HEK293T (cell line): ENCODE measurements around the gene TBC1D17.

ENCODE experiments used
- CTCF ChIA-PET: fragments of 350-600 bp; formaldehyde crosslinking; extraction: SDS; loops from one replicate; lab custom pipeline; 2021; ENCODE audit warnings: antibody characterized with exemption, inconsistent platforms; lab: Yijun Ruan, JAX
- POLR2A ChIA-PET: fragments of 350-600 bp; formaldehyde crosslinking; extraction: SDS; loops from one replicate; lab custom pipeline; 2020; ENCODE audit warnings: antibody characterized with exemption, inconsistent platforms; lab: Yijun Ruan, JAX
- DNase-seq: peaks from one replicate; pipeline ENCODE4 v3.0.0; 2012; ENCODE audit warnings: mixed read lengths; ENCODE audit errors: extremely low spot score
- ARNT ChIP-seq: fragments of 450-650 bp; IDR thresholded peaks from 2 replicates; pipeline ENCODE4 v1.6.1; 2017; ENCODE audit warnings: mild to moderate bottlenecking
- BHLHE40 ChIP-seq: fragments of 450-650 bp; IDR thresholded peaks from 2 replicates; pipeline ENCODE4 v1.6.1; 2016; ENCODE audit warnings: mild to moderate bottlenecking, moderate library complexity, borderline replicate concordance
- CTBP1 ChIP-seq: fragments of 450-650 bp; IDR thresholded peaks from 2 replicates; pipeline ENCODE4 v1.6.1; 2016; ENCODE audit warnings: borderline replicate concordance
- ELF4 ChIP-seq: fragments of 450-650 bp; IDR thresholded peaks from 2 replicates; pipeline ENCODE4 v1.6.1; 2017; ENCODE audit warnings: antibody characterized with exemption
- FOXA1 ChIP-seq: fragments of 450-650 bp; IDR thresholded peaks from 2 replicates; pipeline ENCODE4 v1.6.1; 2016; ENCODE audit warnings: mild to moderate bottlenecking
- FOXK2 ChIP-seq: fragments of 450-650 bp; IDR thresholded peaks from 2 replicates; pipeline ENCODE4 v1.6.1; 2016; ENCODE audit warnings: mild to moderate bottlenecking
- FOXM1 ChIP-seq: fragments of 450-650 bp; IDR thresholded peaks from 2 replicates; pipeline ENCODE4 v1.6.1; 2017; ENCODE audit warnings: mild to moderate bottlenecking, borderline replicate concordance
- HDGF ChIP-seq: fragments of 450-650 bp; IDR thresholded peaks from 2 replicates; pipeline ENCODE4 v1.6.1; 2017; ENCODE audit warnings: antibody characterized with exemption, borderline replicate concordance
- L3MBTL2 ChIP-seq: fragments of 450-650 bp; conservative IDR thresholded peaks from 2 replicates; pipeline ENCODE4 v1.6.1; 2016; ENCODE audit warnings: mild to moderate bottlenecking
- LEF1 ChIP-seq: fragments of 450-650 bp; IDR thresholded peaks from 2 replicates; pipeline ENCODE4 v1.6.1; 2017; ENCODE audit warnings: mild to moderate bottlenecking, borderline replicate concordance
- NFRKB ChIP-seq: fragments of 450-650 bp; IDR thresholded peaks from 2 replicates; pipeline ENCODE4 v1.6.1; 2016; ENCODE audit warnings: mild to moderate bottlenecking, moderate library complexity
- SP1 ChIP-seq: fragments of 450-650 bp; IDR thresholded peaks from 2 replicates; pipeline ENCODE4 v1.6.1; 2017
- SUZ12 ChIP-seq: fragments of 450-650 bp; IDR thresholded peaks from 2 replicates; pipeline ENCODE4 v1.6.1; 2016; ENCODE audit warnings: mild to moderate bottlenecking
- TARDBP ChIP-seq: fragments of 450-650 bp; IDR thresholded peaks from 2 replicates; pipeline ENCODE4 v1.6.1; 2016
- ZNF384 ChIP-seq: fragments of 450-650 bp; IDR thresholded peaks from 2 replicates; pipeline ENCODE4 v1.6.1; 2016
- TF ChIP-seq, protein P1 (sequence below): fragments of 450-650 bp; IDR thresholded peaks from 2 replicates; pipeline ENCODE4 v1.6.1; 2016

TBC1D17 gene

DNA sequence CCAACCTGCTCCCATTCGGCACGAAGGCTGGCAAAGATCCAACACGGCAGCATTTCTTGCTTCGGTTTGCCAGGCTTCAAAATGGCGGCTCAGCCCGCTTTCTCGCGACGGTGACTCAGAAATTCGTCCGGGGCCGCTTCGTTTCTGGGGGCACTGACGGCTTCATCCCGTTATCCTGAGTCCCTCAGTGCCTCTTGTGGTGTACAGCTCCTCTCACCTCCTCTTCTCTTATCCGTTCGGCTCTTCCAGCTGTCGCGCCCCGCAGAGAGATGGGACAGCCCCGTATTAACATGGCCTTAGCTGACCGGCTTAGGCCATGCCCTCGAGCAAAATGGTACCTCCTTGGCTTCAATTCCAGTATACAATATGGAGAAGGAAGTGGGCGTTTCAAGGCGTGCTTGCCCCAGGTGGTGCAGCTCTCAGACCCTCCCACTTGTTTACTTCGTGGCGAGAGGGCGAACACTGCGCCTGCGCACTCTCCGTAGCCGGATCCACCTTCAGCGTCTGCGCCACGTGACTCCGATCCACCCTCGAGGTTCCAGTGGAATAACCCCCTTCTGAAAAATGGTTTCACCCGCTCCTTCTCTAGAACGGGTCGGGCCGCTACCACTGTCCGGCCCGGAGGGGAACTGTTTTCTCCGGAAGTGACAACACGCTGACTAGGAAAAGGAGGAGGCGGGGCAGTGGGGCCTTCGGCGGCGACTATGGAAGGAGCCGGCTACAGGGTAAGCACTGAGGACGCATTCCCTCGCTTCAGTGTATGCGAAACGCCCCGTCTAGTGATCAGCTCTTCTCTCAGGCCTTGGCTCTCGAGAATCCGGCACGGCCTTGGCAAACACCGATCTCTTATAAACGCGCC lies at the start of gene TBC1D17, which contains the start of gene AKT1S1:
TSS of gene TBC1D17 (plus strand) at position 683 of the 859 bp plus-strand sequence. CDS start at position 705, 22 bp downstream.
TSS of gene AKT1S1 (minus strand) at position 336 of the 859 bp plus-strand sequence. CDS start 4,060 bp downstream, outside the sequence.
- peak; percentile 90 for DNase-seq
- CTCF ChIA-PET, result no interaction called here
- TF ChIP-seq SP1 (no peak), ZNF384 (no peak), LEF1 (no peak), L3MBTL2 (peak; percentile 24), CTBP1 (no peak), ARNT (no peak), NFRKB (no peak), SUZ12 (no peak), FOXA1 (no peak), BHLHE40 (no peak; the same call in 1 of the 2 replicates), FOXK2 (peak; percentile 100), ELF4 (peak; percentile 45; the same call in 1 of the 2 replicates), FOXM1 (no peak), TARDBP (no peak), HDGF (no peak)
- TF ChIP-seq, protein P1, sequence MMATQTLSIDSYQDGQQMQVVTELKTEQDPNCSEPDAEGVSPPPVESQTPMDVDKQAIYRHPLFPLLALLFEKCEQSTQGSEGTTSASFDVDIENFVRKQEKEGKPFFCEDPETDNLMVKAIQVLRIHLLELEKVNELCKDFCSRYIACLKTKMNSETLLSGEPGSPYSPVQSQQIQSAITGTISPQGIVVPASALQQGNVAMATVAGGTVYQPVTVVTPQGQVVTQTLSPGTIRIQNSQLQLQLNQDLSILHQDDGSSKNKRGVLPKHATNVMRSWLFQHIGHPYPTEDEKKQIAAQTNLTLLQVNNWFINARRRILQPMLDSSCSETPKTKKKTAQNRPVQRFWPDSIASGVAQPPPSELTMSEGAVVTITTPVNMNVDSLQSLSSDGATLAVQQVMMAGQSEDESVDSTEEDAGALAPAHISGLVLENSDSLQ, result no peak
- POLR2A ChIA-PET, result interaction anchor here (0.8 to 3.5 kb wide), 14 partner anchors 9 to 201 kb away, joined by 3 to 26 read pairs (median 6); partner anchors contain the start of genes ATF5, FUZ, NUP62 and PTOV1

DNA sequence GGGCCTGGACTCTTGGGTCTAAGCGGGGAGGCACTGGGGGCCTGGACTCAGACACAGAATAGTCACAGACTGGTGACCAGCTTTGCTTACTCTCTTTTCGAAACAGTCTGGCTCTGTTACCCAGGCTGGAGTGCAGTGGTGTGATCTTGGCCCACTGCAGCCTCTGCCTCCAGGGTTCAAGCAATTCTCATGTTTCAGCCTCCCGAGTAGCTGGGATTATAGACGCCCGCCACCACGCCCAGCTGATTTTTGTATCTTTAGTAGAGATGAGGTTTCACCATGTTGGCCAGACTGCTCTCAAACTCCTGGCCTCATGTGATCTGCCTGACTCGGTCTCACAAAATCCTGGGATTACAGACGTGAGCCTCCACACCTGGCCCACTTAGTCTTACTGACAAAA lies 48.3 kb upstream of the TBC1D17 start:
- DNase-seq, result no peak
- CTCF ChIA-PET, result no interaction called here
- POLR2A ChIA-PET, result no interaction called here
- no peak for TF ChIP-seq ARNT
- no peak for TF ChIP-seq HDGF
- TF ChIP-seq BHLHE40, result no peak
- no peak for TF ChIP-seq FOXA1
- TF ChIP-seq LEF1, result no peak
- TF ChIP-seq SUZ12, result no peak
- TF ChIP-seq, protein P1, result no peak
- TF ChIP-seq ELF4, result no peak
- TF ChIP-seq SP1, result no peak
- no peak for TF ChIP-seq CTBP1
- no peak for TF ChIP-seq FOXM1
- TF ChIP-seq TARDBP, result no peak
- no peak for TF ChIP-seq NFRKB

DNA sequence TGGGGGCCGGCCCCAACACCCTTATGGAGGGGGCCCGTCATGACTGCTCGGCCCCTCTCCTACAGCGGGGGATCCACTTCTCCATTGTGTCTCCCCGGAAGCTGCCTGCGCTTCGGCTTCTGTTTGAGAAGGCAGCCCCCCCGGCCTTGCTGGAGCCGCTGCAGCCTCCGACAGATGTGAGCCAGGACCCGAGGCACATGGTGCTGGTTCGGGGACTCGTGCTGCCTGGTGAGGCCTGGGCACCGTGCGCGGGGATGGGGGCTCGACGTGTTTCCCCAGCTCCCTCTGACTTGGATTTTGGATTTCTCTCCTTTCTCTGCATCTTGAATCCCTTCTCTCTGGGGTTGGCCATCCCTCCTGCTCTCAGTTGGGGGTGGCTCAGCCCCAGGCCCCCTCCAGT lies 47.8 kb upstream of the TBC1D17 start:
- POLR2A ChIA-PET, result no interaction called here
- TF ChIP-seq BHLHE40 (no peak), ZNF384 (no peak), NFRKB (no peak), TARDBP (no peak), CTBP1 (no peak), LEF1 (no peak), SP1 (no peak), FOXM1 (no peak)
- TF ChIP-seq, protein P1, result no peak
- CTCF ChIA-PET, result no interaction called here
- DNase-seq, result no peak

DNA sequence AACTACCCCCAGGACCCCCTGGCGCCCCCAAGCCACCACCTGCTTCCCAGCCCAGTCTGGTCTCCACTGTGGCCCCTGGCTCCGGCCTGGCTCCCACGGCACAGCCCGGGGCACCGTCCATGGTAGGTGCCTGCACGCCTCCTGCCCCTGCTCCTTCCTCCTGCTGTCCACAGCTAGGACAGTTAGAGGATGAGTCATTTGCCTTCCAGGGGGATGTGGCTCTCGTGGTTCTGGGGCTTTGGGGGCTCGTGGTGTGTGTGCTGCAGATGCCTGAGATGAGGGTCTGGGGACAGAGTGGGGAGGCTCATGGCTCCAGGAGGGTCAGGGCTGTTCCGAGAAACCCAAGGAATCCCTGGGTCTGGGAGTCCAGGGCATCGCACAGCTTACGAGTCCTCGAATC lies 46.7 kb upstream of the TBC1D17 start:
- TF ChIP-seq BHLHE40, result no peak
- no peak for TF ChIP-seq CTBP1
- no peak for TF ChIP-seq FOXA1
- no peak for TF ChIP-seq ZNF384
- TF ChIP-seq NFRKB, result no peak
- no peak for TF ChIP-seq L3MBTL2
- no peak for TF ChIP-seq ELF4
- no peak for TF ChIP-seq ARNT
- no peak for TF ChIP-seq TARDBP
- TF ChIP-seq LEF1, result no peak
- no peak for TF ChIP-seq FOXK2
- TF ChIP-seq, protein P1, result no peak
- TF ChIP-seq FOXM1, result no peak
- no peak for TF ChIP-seq SP1
- TF ChIP-seq HDGF, result no peak
- POLR2A ChIA-PET, result interaction anchor here (1.5 kb wide), 1 partner anchor 20 kb away, joined by 4 read pairs; no protein-coding TSS in a partner anchor
- CTCF ChIA-PET, result no interaction called here
- no peak for DNase-seq

DNA sequence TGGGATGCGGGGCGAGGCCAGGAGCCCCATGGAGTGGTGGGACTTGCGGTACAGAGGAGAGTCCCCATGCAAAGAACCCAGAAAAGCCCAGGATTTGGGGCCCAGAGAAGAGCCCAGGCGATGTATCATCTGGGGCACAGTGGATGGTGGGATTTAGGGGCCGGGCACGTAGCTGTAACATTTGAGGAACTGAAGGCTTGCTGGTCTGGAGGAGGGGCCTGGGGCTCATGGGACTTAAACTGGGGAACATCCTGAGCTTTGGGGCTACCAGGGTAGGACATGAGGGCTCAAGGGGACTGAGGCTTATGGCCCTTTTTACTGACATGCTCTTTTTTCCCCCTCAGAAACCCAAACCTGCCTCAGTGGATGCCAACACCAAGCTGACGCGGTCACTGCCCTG lies 45.9 kb upstream of the TBC1D17 start:
- TF ChIP-seq BHLHE40 (no peak), SP1 (no peak)
- ChIA-PET POLR2A (interaction anchor here (1.5 kb wide), 1 partner anchor 19 kb away, joined by 4 read pairs; no protein-coding TSS in a partner anchor), CTCF (no interaction called here)
- DNase-seq, result no peak
